IPS-18c (cell line): ENCODE results near the gene LGALS9.

Experiments
- H3K4me3 ChIP-seq: 2 replicates; pipeline ENCODE4 v1.7.0; 2013; ENCODE audit warnings: low read depth, mild to moderate bottlenecking, low read length, moderate library complexity; ENCODE audit not compliant: insufficient read depth
- H3K9me3 ChIP-seq: one replicate; pipeline ENCODE4 v1.6.1; 2013; ENCODE audit warnings: mild to moderate bottlenecking, low read length, moderate library complexity; ENCODE audit not compliant: control insufficient read depth, insufficient read depth

Gene LGALS9

GRCh38 chr17:27630607-27631410 is at the start of gene LGALS9:
Gene LGALS9, plus strand, starts transcription at chr17:27631188. Its CDS starts 78 bp downstream, at chr17:27631266.
- Histone ChIP-seq H3K9me3 (peaks cover 2% of the 10 kb centered on the region), H3K4me3 (no peak within 1 kb of the TSS)

GRCh38 chr17:27582696-27583095 is 48.3 kb upstream of the LGALS9 start:
- H3K9me3 ChIP-seq: no peaks in the 10 kb centered on the region
- no peak overlapping the region for H3K4me3 ChIP-seq

- Histone ChIP-seq H3K9me3 (no peaks in the 10 kb centered on the region), H3K4me3 (no peak overlapping the region)
Measured at GRCh38 chr17:27585153-27585681, 45.8 kb upstream of the LGALS9 start.

GRCh38 chr17:27585792-27586191 is 45.2 kb upstream of the LGALS9 start:
- Histone ChIP-seq H3K4me3 (no peak overlapping the region), H3K9me3 (no peaks in the 10 kb centered on the region)

GRCh38 chr17:27586203-27586721 is 44.7 kb upstream of the LGALS9 start:
- H3K9me3 ChIP-seq: no peaks in the 10 kb centered on the region
- no peak overlapping the region for H3K4me3 ChIP-seq

- no peak overlapping the region for H3K4me3 ChIP-seq
- no peaks in the 10 kb centered on the region for H3K9me3 ChIP-seq
Measured at GRCh38 chr17:27588354-27588753, 42.6 kb upstream of the LGALS9 start.

GRCh38 chr17:27590864-27591263 is 40.1 kb upstream of the LGALS9 start:
- Histone ChIP-seq H3K9me3 (peaks cover 2% of the 10 kb centered on the region), H3K4me3 (no peak overlapping the region)

- Histone ChIP-seq H3K4me3 (no peak overlapping the region), H3K9me3 (peaks cover 2% of the 10 kb centered on the region)
Measured at GRCh38 chr17:27591986-27592385, 39.0 kb upstream of the LGALS9 start.

- Histone ChIP-seq H3K9me3 (peaks cover 2% of the 10 kb centered on the region), H3K4me3 (no peak overlapping the region)
Measured at GRCh38 chr17:27593232-27593856, 37.6 kb upstream of the LGALS9 start.

- Histone ChIP-seq H3K4me3 (no peak overlapping the region), H3K9me3 (peaks cover 2% of the 10 kb centered on the region)
Measured at GRCh38 chr17:27593857-27594255, 37.1 kb upstream of the LGALS9 start.

- peaks cover 2% of the 10 kb centered on the region for H3K9me3 ChIP-seq
- H3K4me3 ChIP-seq: no peak overlapping the region
Measured at GRCh38 chr17:27595208-27595607, 35.8 kb upstream of the LGALS9 start.

GRCh38 chr17:27596096-27596495 is 34.9 kb upstream of the LGALS9 start:
- peaks cover 2% of the 10 kb centered on the region for H3K9me3 ChIP-seq

GRCh38 chr17:27596566-27597187 is 34.3 kb upstream of the LGALS9 start:
- peaks cover 2% of the 10 kb centered on the region for H3K9me3 ChIP-seq
- H3K4me3 ChIP-seq: no peak overlapping the region

More at GRCh38 chr17:27596096-27596495, 34.9 kb upstream of the LGALS9 start:
- no peak overlapping the region for H3K4me3 ChIP-seq

GRCh38 chr17:27597188-27597580 is 33.8 kb upstream of the LGALS9 start:
- no peak overlapping the region for H3K4me3 ChIP-seq
- peaks cover 2% of the 10 kb centered on the region for H3K9me3 ChIP-seq

GRCh38 chr17:27597783-27598320 is 33.1 kb upstream of the LGALS9 start:
- H3K4me3 ChIP-seq: no peak overlapping the region
- H3K9me3 ChIP-seq: peaks cover 2% of the 10 kb centered on the region

- H3K9me3 ChIP-seq: peaks cover 2% of the 10 kb centered on the region
- no peak overlapping the region for H3K4me3 ChIP-seq
Measured at GRCh38 chr17:27598337-27599050, 32.5 kb upstream of the LGALS9 start.

- no peak overlapping the region for H3K4me3 ChIP-seq
- H3K9me3 ChIP-seq: no peaks in the 10 kb centered on the region
Measured at GRCh38 chr17:27600471-27600870, 30.5 kb upstream of the LGALS9 start.
